Retinal pigment epithelial cell (primary cell): Measurements from ENCODE around the gene EXOC6B.
A peak's percentile ranks its signal among the peaks of the same experiment; 100 is the strongest.

Source experiments
- DNase-seq: peaks from one replicate; pipeline ENCODE4 v3.0.0-alpha.2; 2010; ENCODE audit warnings: low read depth
- H3K4me3 ChIP-seq: 2 replicates; pipeline ENCODE4 v1.5.1; 2011; ENCODE audit warnings: mild to moderate bottlenecking, low read length, control low read depth, moderate library complexity
- CTCF ChIP-seq: conservative IDR thresholded peaks from 2 replicates; pipeline ENCODE4 v1.5.1; 2011; ENCODE audit warnings: low read depth, low read length, control low read depth, inconsistent platforms

The EXOC6B gene

GRCh38 chr2:72638600-72639211 lies 187.1 kb downstream of the EXOC6B start:
- DNase-seq: no peak
- no peak overlapping the region for H3K4me3 ChIP-seq
- TF ChIP-seq CTCF: no peak

DNA sequence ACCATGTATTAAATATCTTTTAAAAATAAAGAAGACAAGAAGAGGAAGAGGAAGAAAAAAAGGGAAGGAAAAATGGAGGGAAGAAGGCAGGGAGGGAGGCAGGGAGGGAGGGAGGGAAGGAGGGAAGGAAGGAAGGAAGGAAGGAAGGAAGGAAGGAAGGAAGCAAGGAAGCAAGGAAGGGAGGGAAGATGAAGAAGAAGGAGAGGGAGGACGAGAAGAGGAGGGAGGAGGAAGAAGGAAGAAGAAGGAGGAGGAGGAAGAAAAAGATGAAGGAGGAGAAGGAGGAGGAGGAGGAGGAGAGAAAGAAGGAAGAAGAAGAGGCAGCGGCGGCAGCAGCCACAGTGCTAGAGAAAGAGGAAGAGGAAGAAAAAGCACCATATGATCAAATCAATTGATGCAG lies 189.6 kb downstream of the EXOC6B start:
- no peak overlapping the region for H3K4me3 ChIP-seq
- no peak for TF ChIP-seq CTCF
- DNase-seq: no peak

- peak; percentile 3 for DNase-seq
- H3K4me3 ChIP-seq: no peak overlapping the region
- no peak for TF ChIP-seq CTCF
Measured at GRCh38 chr2:72630767-72631166, 195.1 kb downstream of the EXOC6B start.

- no peak overlapping the region for H3K4me3 ChIP-seq
- no peak for DNase-seq
- no peak for TF ChIP-seq CTCF
Measured at GRCh38 chr2:72629062-72629461, 196.8 kb downstream of the EXOC6B start.

DNA sequence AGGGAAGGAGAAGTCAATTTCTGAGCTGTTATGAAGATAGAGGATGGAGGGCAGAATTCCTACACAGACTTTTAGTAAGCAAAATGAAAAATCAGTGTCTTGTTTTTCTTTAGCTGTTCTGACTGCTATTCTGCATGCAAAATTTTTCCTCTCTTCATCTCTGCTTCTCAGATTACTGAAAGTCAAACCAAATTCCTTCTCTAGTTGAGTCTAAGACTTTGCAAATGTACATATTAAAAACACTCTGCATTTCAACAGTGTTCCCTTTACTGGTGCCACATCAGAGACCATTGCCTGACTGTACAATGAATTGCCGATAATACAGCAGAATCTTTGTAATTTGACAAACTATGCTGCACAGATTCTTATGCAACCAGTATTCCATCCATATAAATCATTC lies 198.8 kb downstream of the EXOC6B start:
- no peak for DNase-seq
- TF ChIP-seq CTCF: no peak
- H3K4me3 ChIP-seq: no peak overlapping the region

- TF ChIP-seq CTCF: no peak
- DNase-seq: no peak
- H3K4me3 ChIP-seq: no peak overlapping the region
Measured at GRCh38 chr2:72625366-72625765, 200.5 kb downstream of the EXOC6B start.

GRCh38 chr2:72623481-72623880 lies 202.4 kb downstream of the EXOC6B start:
- TF ChIP-seq CTCF: no peak
- no peak overlapping the region for H3K4me3 ChIP-seq
- no peak for DNase-seq
